Measurements from ENCODE around the gene FUCA1.
"Not testable (repeated sequence)": the region's sequence is repeated elsewhere in the genome, so short reads cannot be mapped to it uniquely, and the experiment has no call there.

FUCA1 gene

DNA sequence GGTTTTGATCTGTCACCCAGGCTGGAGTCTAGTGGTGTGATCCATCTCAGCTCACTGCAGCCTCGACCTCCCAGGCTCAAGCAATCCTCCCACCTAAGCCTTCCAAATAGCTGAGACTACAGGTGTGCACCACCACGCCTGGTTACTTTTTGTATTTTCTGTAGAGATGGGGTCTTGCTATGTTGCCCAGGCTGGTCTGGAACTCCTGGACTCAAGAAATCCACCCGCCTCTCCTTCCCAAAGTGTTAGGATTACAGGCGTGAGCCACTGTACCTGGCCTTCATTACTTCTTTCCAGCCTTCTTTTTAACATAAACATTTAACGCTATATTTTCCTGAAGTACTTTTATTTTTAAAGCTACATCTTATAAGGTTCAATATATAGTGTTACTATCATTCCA is 24.4 kb downstream of the FUCA1 start:
- DNase-seq (ENCODE audit: low read depth) = no peak
- H3K4me3 ChIP-seq (ENCODE audit: control insufficient read depth, low read depth, low read length) = no peak overlapping the region
- TF ChIP-seq CTCF (IDR thresholded peaks at IDR 0.05; ENCODE audit: control insufficient read depth, insufficient read depth, low read depth, low read length, missing control alignments) = no peak

DNA sequence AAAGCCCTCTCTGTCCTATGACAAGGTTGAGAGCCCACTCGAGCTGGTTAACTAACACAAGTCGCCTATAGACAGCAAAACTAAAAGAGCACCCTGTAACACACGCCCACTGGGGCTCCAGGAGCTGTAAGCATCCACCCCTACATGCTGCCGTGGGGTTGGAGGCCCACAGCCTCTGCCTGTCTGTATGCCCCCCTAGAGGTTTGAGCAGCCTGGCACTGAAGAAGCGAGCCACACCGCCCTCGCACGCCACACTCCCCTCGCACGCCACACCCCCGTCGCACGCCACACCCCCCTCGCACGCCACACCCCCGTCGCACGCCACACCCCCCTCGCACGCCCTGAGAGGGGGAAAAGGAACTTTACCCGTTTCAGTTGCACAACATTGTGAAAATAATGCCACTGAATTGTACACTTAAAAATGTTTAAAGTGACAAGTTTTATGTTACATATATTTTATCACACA is 29.7 kb downstream of the FUCA1 start:
- peak overlapping the region; percentile 29 for H3K4me3 ChIP-seq (ENCODE audit: control insufficient read depth, low read depth, low read length)
- TF ChIP-seq CTCF (IDR thresholded peaks at IDR 0.05; ENCODE audit: control insufficient read depth, insufficient read depth, low read depth, low read length, missing control alignments) = peak; percentile 6
- DNase-seq (ENCODE audit: low read depth) = no peak

GRCh38 chr1:23837908-23838307 is 30.2 kb downstream of the FUCA1 start:
- no peak overlapping the region for H3K4me3 ChIP-seq (ENCODE audit: control insufficient read depth, low read depth, low read length)
- no peak for DNase-seq (ENCODE audit: low read depth)
- no peak for TF ChIP-seq CTCF (IDR thresholded peaks at IDR 0.05; ENCODE audit: control insufficient read depth, insufficient read depth, low read depth, low read length, missing control alignments)

GRCh38 chr1:23836037-23836436 is 32.1 kb downstream of the FUCA1 start:
- DNase-seq (ENCODE audit: low read depth) = no peak
- TF ChIP-seq CTCF (IDR thresholded peaks at IDR 0.05; ENCODE audit: control insufficient read depth, insufficient read depth, low read depth, low read length, missing control alignments) = no peak
- H3K4me3 ChIP-seq (ENCODE audit: control insufficient read depth, low read depth, low read length) = no peak overlapping the region

DNA sequence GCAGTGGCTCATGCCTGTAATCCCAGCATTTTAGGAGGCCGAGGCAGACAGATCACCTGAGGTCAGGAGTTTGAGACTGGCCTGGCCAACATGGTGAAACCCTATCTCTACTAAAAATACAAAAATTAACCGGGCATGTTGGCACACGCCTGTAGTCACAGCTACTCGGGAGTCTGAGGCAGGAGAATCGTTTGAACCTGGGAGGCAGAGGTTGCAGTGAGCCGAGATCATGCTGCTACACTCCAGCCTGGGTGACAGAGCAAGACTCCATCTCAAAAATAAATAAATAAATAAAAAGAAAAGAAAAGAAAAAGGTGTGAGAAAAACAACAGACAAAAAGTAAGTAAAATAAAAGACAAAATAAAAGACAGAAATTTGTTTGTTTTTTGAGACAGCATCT is 33.9 kb downstream of the FUCA1 start:
- DNase-seq (ENCODE audit: low read depth); H3K4me3 ChIP-seq (ENCODE audit: control insufficient read depth, low read depth, low read length): not testable (repeated sequence)

GRCh38 chr1:23827717-23828116 is 40.4 kb downstream of the FUCA1 start:
- H3K4me3 ChIP-seq (ENCODE audit: control insufficient read depth, low read depth, low read length) = no peak overlapping the region
- no peak for TF ChIP-seq CTCF (IDR thresholded peaks at IDR 0.05; ENCODE audit: control insufficient read depth, insufficient read depth, low read depth, low read length, missing control alignments)
- DNase-seq (ENCODE audit: low read depth) = no peak

DNA sequence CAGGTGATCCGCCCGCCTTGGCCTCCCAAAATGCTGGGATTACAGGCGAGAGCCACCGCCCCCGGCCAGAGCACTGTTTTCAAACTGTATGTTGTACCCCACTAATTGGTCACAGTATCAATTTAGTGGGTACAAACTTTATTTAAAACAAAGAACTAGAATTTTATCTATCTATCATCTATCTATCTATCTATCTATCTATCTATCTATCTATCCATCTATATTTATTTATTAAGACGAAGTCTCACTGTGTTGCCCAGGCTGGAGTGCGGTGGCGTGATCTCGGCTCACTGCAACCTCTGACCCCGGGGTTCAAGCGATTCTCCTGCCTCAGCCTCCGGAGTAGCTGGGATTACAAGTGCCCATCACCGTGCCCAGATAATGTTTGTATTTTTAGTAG is 41.5 kb downstream of the FUCA1 start:
- not testable (repeated sequence) for H3K4me3 ChIP-seq (ENCODE audit: control insufficient read depth, low read depth, low read length); DNase-seq (ENCODE audit: low read depth)

- DNase-seq (ENCODE audit: low read depth) = no peak
- no peak for TF ChIP-seq CTCF (IDR thresholded peaks at IDR 0.05; ENCODE audit: control insufficient read depth, insufficient read depth, low read depth, low read length, missing control alignments)
- H3K4me3 ChIP-seq (ENCODE audit: control insufficient read depth, low read depth, low read length) = peak overlapping the region; percentile 92
Measured at GRCh38 chr1:23825762-23826522, 42.1 kb downstream of the FUCA1 start.
